GM12873 (cell line): ENCODE measurements around the gene CPN2.
A peak's percentile ranks its signal among the peaks of the same experiment; 100 is the strongest.

ENCODE experiments used
- CTCF ChIP-seq: IDR thresholded peaks from 2 replicates; pipeline ENCODE4 v1.5.1; 2012; ENCODE audit warnings: low read depth, mild to moderate bottlenecking, moderate library complexity, low read length, control low read depth; ENCODE audit not compliant: insufficient read depth; ENCODE audit errors: missing control alignments

Gene CPN2

DNA sequence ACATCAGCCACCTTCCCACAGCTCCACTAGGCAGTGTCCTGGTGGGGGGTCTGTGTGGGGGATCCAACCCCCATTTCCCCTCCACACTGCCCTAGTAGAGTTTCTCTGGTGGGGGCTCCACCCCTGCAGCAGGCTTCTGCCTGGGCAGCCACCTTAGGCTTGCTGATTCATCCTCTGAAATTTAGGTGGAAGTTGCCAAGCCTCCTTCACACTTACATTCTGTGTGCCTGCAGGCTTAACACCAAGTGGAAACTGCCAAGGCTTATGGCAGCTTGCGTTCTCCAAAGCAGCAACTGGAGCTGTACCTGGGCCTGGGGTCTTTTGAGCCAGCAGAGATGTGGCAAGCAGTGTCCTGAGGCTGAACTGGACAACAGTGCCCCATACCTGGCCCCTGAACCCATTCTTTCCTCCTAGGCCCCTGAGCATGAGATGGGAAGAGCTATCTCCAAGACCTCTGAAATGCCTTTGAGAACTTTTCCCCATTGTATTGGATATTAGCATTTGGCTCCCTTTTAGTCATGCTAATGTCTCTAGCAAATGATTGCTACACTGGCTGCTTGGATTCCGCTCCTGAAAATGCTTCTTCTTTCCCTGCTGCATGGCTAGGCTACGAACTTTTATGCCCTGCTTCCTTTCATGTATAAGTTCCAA is 32.5 kb downstream of the CPN2 start:
- TF ChIP-seq CTCF: no peak

GRCh38 chr3:194316918-194317317 is 34.2 kb downstream of the CPN2 start:
- no peak for TF ChIP-seq CTCF

DNA sequence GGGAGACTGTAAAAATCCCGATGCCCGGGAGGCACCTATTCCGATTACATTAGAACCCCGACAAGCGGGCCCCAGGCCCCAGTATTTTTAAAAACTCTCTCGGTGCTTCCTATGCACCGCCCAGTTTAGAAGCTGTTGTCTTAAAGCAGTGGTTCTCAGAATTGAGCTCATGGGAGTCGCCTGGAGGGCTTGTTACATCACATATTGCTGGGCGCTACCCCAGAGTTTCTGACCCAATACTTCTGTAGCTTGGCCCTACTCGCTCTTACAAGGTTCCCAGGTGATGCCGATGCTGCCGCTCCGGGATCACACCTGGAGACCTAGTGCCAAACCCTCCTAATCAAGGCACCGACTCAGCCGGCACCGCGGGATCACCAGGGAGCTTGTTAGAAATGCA is 35.2 kb downstream of the CPN2 start:
- no peak for TF ChIP-seq CTCF

DNA sequence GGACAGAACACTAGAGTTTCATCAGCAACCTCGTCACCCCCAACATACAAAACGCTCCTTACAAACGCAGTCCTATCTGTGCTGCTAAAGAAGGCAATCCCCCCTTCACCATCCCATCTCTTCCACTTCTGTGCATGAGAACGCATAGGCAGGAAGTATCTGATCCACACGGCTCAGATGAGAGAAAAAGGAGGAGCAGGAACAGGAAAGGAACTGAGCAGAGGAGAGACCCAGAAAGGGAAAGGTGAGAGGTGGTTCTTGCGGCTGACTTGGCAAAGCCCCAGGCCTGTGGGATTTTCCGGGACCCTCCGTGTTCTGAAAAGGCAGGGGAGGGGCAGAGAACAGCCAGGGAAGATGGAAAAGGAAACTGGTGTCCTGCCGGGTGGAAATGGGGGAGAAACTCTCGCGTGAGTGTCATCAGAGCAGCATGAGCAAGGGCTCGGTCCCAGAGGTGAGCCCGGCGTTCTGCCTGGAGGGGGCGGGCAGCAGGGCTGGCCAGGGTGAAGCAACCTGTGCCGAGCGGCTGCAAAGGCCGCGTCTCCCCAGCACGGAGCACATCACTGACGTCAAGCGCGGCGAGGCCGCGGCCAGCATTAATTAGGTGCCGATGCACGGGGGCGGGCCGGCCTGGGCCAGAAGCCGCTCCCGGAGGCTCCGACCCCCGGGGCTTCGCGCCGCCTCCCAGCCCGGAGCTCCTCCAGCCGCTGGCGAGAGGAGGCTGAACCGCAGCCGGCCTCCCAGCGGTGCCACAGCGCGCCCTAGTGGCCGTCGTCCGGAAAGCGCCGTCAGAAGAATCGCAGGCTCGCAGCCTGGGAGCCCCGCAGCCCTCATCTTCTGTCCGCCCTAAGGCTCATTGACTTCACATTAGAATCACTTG is 35.8 kb downstream of the CPN2 start:
- peak; percentile 86 for TF ChIP-seq CTCF

- TF ChIP-seq CTCF: no peak
Measured at GRCh38 chr3:194314388-194315068, 36.6 kb downstream of the CPN2 start.

DNA sequence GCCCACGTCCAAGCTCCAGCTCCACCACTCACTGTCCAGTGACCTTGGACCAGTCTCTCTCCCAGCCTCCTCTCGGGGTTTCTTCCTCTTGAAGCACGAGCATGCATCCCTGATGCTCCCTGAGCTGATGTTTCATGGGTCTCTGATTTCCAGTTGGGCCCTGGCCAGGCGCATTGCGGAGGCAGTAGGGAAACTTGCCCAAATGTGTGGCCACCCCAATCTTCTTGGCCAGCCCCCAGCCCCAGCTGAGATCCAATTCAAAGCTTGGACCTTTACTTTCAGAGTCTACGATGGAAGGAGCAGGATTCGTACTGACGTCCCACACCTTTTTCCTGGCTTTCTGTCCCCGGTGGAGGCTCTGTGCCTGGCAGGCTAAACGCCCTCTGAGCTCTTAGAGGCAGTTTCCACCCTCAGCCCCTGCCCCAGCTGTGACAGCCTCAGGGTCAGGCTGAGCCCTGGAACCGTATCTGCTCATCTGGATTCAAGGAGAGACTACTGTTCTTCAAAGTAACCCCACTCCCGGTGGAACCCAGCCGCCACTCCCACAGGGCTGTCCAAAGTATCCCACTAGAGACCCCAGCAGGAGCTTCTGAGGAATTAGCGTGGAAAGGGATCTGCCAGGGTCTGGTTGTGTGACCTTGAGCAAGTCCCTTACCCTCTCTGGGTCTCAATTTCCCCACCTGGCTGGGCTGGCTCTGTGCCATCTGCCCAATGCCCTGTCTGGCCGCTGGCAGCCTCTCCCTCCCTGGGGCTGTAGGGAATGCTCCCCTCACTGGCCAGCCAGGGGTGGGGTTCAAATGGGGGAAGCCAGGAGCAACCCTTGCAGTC is 37.4 kb downstream of the CPN2 start:
- TF ChIP-seq CTCF: peak; percentile 29

DNA sequence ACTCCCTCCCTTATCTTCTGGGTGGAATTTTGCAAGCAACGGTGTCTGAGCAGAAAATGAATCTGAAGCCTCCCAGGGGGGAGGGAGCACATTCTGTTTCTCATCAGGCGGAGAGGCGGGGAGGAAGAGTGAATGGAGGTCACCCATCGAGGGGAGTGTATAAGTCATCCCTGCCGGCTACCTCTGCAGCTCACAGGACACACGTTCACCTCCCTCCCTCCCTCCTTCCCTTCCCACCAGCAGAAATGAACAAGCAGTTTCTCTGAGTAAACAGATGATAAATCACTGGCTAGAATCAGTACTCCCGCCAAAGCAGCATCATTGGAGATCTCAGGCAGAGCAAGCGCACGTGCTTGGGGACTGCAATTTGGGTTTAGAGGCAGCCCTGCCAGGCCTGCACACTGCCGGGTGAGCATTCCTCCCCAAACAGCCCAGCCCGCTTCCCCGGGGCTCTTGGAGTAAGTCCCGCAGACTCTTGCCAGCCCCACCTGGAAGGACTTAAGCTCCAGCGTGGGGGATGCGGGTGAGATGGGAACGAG is 38.3 kb downstream of the CPN2 start:
- TF ChIP-seq CTCF: no peak
